GM12874 (cell line): Measurements from ENCODE around the gene NLK.

ENCODE experiments used
- CTCF ChIP-seq: IDR thresholded peaks from 2 replicates; pipeline ENCODE4 v1.5.1; 2011; ENCODE audit warnings: low read depth, mild to moderate bottlenecking, control low read depth, low read length, moderate library complexity; ENCODE audit not compliant: insufficient read depth

Gene NLK

GRCh38 chr17:28147017-28147416, 104.5 kb downstream of the NLK start:
- TF ChIP-seq CTCF, result no peak

DNA sequence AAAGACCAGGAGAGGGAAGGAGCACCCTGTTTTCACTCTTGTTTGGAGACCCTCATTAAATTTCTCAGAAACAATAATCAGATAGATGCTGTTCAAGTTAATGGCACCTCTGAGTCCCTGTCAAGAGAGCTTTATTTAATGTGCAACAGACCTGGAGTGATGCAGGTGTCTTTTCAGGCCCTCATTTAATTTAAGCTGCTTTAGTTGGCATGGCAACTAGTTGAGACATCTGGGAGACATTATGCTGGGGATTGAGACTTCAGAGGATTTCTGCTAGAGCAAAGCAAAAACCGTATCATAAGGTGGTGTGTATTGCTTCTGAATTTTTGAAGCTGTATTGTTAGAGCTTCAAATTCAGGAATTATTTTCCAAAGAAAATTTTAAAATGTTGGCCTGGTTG, 108.5 kb downstream of the NLK start:
- no peak for TF ChIP-seq CTCF

GRCh38 chr17:28154214-28154613, 111.7 kb downstream of the NLK start:
- no peak for TF ChIP-seq CTCF

- no peak for TF ChIP-seq CTCF
These were observed 116.5 kb downstream of the NLK start for GRCh38 chr17:28159004-28159403.

GRCh38 chr17:28159924-28160323, 117.4 kb downstream of the NLK start:
- TF ChIP-seq CTCF, result no peak

- no peak for TF ChIP-seq CTCF
These were observed 118.1 kb downstream of the NLK start for GRCh38 chr17:28160610-28161009.

DNA sequence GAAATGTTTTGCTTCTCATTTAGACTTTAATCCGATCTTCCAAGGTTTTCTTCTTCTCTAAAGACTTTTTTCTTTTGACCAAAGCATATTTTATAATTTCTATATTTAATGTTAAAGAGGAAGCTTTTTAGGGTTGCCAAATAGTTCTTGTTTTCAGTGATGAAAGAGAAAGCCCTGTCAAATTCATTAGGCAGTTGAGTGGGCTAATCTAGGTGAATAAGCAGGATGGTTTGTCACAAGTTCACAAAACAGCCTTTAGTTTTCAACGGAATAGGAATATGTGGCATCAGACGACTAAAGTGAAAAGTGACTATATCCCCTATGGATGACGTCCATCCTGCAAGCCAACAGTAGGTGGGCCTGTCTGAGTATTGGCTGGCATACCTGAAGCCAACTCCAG, 118.8 kb downstream of the NLK start:
- TF ChIP-seq CTCF, result no peak

DNA sequence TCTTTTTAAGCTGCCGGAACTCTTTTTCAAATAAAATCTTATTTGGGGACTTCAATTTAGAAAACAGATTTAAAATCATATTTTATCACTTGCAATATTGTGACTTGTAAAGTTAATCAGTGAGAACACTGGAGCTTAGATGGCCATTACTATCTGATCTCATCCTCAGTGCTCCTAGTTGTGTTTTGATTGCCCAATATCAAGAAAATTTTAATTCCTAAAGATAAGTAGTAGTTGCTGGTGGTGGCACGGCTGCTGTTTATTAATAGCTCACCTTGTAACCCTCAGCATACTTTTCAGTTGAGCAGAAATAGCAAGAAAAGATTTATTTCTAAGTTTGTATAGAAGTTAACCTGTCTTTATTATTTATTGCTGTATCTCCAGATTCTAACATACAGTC, 124.0 kb downstream of the NLK start:
- TF ChIP-seq CTCF, result no peak
